ENCODE data around the gene PGK2. TPM values are rescaled to one million over a fixed set of nuclear protein-coding genes. Genes with fewer than 3 reads are reported as not detected.
"Not testable (repeated sequence)": the region's sequence is repeated elsewhere in the genome, so short reads cannot be mapped to it uniquely, and the experiment has no call there.

The PGK2 gene
- total RNA-seq, 2 donors from 2014 or later = 12.4 TPM; not detected in 1

DNA sequence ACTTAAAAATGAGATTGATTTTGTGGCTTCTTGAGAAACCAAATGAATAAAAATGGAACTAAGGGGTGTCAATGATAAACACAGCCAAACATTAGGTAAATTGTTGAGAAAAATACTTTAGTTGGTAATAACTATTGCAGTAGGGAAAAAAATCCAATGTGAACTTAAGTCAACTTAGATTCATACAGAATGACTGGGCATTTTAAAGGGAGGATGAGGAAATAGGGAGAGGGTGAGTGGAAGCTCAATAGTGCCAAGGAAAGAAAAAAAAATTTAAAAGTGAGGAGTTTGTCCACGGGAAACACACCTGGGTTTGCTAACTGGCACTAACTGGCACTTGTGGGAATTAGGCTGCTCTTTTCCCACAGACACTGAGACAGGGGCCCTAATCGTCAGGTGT, 26.2 kb upstream of the PGK2 start:
- Histone ChIP-seq H3K27ac (no peak overlapping the region), H3K4me1 (replicated peaks) (no peaks in the 10 kb centered on the region), H3K9me3 (no peaks in the 10 kb centered on the region), H3K36me3 (no peaks in the 10 kb centered on the region), H3K4me3 (no peak overlapping the region), H3K27me3 (replicated peaks; ENCODE audit: insufficient read depth) (no peaks in the 10 kb centered on the region)
- TF ChIP-seq, protein P1, sequence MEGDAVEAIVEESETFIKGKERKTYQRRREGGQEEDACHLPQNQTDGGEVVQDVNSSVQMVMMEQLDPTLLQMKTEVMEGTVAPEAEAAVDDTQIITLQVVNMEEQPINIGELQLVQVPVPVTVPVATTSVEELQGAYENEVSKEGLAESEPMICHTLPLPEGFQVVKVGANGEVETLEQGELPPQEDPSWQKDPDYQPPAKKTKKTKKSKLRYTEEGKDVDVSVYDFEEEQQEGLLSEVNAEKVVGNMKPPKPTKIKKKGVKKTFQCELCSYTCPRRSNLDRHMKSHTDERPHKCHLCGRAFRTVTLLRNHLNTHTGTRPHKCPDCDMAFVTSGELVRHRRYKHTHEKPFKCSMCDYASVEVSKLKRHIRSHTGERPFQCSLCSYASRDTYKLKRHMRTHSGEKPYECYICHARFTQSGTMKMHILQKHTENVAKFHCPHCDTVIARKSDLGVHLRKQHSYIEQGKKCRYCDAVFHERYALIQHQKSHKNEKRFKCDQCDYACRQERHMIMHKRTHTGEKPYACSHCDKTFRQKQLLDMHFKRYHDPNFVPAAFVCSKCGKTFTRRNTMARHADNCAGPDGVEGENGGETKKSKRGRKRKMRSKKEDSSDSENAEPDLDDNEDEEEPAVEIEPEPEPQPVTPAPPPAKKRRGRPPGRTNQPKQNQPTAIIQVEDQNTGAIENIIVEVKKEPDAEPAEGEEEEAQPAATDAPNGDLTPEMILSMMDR (IDR thresholded peaks at IDR 0.05) = no peak
- TF ChIP-seq POLR2AphosphoS5 (IDR thresholded peaks at IDR 0.05) (no peak), POLR2A (IDR thresholded peaks at IDR 0.05) (no peak)
- WGBS = 56% methylated on average over 2 of the region's 2 CpGs
- intact Hi-C loops (cut with DNase I) = no loop called here
- DNase-seq (ENCODE audit: low spot score) = no peak

DNA sequence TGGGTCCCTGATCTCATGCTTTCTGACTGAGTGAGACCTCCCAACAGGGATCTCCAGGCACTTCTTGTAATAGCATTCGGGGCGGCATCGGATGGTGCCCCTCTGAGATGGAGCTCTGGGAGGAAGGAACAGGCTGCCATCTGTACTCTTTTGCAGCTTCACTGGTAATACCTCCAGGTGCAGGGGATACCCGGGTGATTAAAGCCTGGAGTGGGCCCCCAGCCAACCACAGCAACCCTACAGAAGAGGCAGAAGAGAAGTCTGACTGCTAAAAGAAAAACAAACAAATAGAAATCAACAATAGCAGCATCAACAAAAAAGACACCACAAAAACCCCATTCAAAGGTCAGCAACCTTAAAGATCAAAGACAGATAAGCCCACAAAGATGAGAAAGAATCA, 19.1 kb upstream of the PGK2 start:
- WGBS = 82% methylated on average over 4 of the region's 4 CpGs
- no peak overlapping the region for H3K27ac ChIP-seq
- no peak overlapping the region for H3K4me3 ChIP-seq
- H3K27me3 ChIP-seq (replicated peaks; ENCODE audit: insufficient read depth) = no peaks in the 10 kb centered on the region
- intact Hi-C loops (cut with DNase I) = no loop called here
- H3K9me3 ChIP-seq = no peaks in the 10 kb centered on the region
- no peak for DNase-seq (ENCODE audit: low spot score)
- TF ChIP-seq, protein P1 (IDR thresholded peaks at IDR 0.05) = no peak
- no peak for TF ChIP-seq POLR2A (IDR thresholded peaks at IDR 0.05)
- no peak for TF ChIP-seq POLR2AphosphoS5 (IDR thresholded peaks at IDR 0.05)
- no peaks in the 10 kb centered on the region for H3K4me1 ChIP-seq (replicated peaks)
- H3K36me3 ChIP-seq = no peaks in the 10 kb centered on the region

- H3K9me3 ChIP-seq = no peaks in the 10 kb centered on the region
- H3K4me1 ChIP-seq (replicated peaks) = no peaks in the 10 kb centered on the region
- H3K27ac ChIP-seq = no peak overlapping the region
- no peaks in the 10 kb centered on the region for H3K36me3 ChIP-seq
- TF ChIP-seq, protein P1 (IDR thresholded peaks at IDR 0.05) = no peak
- TF ChIP-seq POLR2A (IDR thresholded peaks at IDR 0.05) (no peak), POLR2AphosphoS5 (IDR thresholded peaks at IDR 0.05) (no peak)
- no peaks in the 10 kb centered on the region for H3K27me3 ChIP-seq (replicated peaks; ENCODE audit: insufficient read depth)
- H3K4me3 ChIP-seq = no peak overlapping the region
- 83% methylated on average over 3 of the region's 3 CpGs for WGBS
- DNase-seq (ENCODE audit: low spot score) = no peak
- intact Hi-C loops (cut with DNase I) = no loop called here
These were observed 18.2 kb upstream of the PGK2 start for GRCh38 chr6:49805246-49805645.

DNA sequence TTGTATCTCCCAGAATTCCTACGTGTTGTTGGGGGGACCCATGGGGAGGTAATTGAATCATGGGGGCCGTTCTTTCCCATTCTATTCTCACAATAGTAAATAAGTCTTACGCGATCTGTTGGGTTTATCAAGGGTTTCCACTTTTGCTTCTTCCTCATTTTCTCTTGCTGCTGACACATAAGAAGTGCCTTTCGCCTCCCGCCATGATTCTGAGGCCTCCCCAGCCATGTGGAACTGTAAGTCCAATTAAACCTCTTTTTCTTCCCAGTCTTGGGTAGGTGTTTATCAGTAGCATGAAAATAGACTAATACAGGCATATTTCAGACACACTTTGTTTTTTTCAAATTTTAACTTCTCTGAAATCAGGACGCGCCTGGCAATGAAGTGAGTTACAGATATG, 14.4 kb upstream of the PGK2 start:
- TF ChIP-seq POLR2AphosphoS5 (IDR thresholded peaks at IDR 0.05) (no peak), POLR2A (IDR thresholded peaks at IDR 0.05) (no peak)
- TF ChIP-seq, protein P1 (IDR thresholded peaks at IDR 0.05) = no peak
- 96% methylated on average over 8 of the region's 8 CpGs for WGBS
- Histone ChIP-seq H3K27me3 (replicated peaks; ENCODE audit: insufficient read depth) (no peaks in the 10 kb centered on the region), H3K4me3 (no peak overlapping the region), H3K36me3 (no peaks in the 10 kb centered on the region), H3K27ac (no peak overlapping the region), H3K9me3 (no peaks in the 10 kb centered on the region), H3K4me1 (replicated peaks) (no peaks in the 10 kb centered on the region)
- intact Hi-C loops (cut with DNase I) = no loop called here
- no peak for DNase-seq (ENCODE audit: low spot score)

- Histone ChIP-seq H3K27ac (no peak overlapping the region), H3K27me3 (replicated peaks; ENCODE audit: insufficient read depth) (no peaks in the 10 kb centered on the region), H3K36me3 (no peaks in the 10 kb centered on the region), H3K4me1 (replicated peaks) (no peaks in the 10 kb centered on the region), H3K9me3 (no peaks in the 10 kb centered on the region), H3K4me3 (no peak overlapping the region)
- WGBS = 88% methylated on average over 1 of the region's 1 CpG
- DNase-seq (ENCODE audit: low spot score) = no peak
- no peak for TF ChIP-seq POLR2AphosphoS5 (IDR thresholded peaks at IDR 0.05)
- TF ChIP-seq, protein P1 (IDR thresholded peaks at IDR 0.05) = no peak
- TF ChIP-seq POLR2A (IDR thresholded peaks at IDR 0.05) = no peak
- intact Hi-C loops (cut with DNase I) = no loop called here
These were observed 12.0 kb upstream of the PGK2 start for GRCh38 chr6:49799090-49799489.

DNA sequence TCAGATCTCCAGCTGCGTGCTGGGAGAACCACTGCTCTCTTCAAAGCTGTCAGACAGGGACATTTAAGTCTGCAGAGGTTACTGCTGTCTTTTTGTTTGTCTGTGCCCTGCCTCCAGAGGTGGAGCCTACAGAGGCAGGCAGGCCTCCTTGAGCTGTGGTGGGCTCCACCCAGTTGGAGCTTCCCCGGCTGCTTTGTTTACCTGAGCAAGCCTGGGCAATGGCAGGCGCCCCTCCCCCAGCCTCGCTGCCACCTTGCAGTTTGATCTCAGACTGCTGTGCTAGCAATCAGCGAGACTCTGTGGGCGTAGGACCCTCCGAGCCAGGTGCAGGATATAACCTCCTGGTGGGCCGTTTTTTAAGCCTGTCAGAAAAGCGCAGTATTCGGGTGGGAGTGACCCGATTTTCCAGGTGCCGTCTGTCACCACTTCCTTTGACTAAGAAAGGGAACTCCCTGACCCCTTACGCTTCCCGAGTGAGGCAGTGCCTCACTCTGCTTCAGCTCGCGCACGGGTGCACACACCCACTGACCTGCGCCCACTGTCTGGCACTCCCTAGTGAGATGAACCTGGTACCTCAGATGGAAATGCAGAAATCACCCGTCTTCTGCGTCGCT, 9.9 kb upstream of the PGK2 start:
- H3K4me3 ChIP-seq; H3K36me3 ChIP-seq; H3K9me3 ChIP-seq; H3K27ac ChIP-seq; H3K27me3 ChIP-seq (replicated peaks; ENCODE audit: insufficient read depth); H3K4me1 ChIP-seq (replicated peaks); DNase-seq (ENCODE audit: low spot score); intact Hi-C loops (cut with DNase I): not testable (repeated sequence)
- WGBS = 82% methylated on average over 19 of the region's 21 CpGs
